Fibroblast of the aortic adventitia (primary cell): ENCODE data around the gene KCNF1. TPM values are rescaled to one million over a fixed set of nuclear protein-coding genes. Genes with fewer than 3 reads are reported as not detected.

Experiments
- DNase-seq: peaks from one replicate; pipeline ENCODE4 v3.0.0-alpha.2; 2010; ENCODE audit warnings: low read depth
- H3K4me3 ChIP-seq: 2 replicates; pipeline ENCODE4 v1.5.1; 2011; ENCODE audit warnings: low read depth, mild to moderate bottlenecking, control low read depth, low read length, moderate library complexity
- total RNA-seq: library from RNA; depleted of rRNA; stranded (reverse); fragments of >200 nt; gene quantifications from 2 replicates; pipeline ENCODE4 v1.2.3, GENCODE V29; 2012; ENCODE audit warnings: low replicate concordance
- TF ChIP-seq, protein P1 (sequence below): IDR thresholded peaks from 2 replicates; pipeline ENCODE4 v1.5.1; 2011; ENCODE audit warnings: mild to moderate bottlenecking, low read length, control low read depth, inconsistent platforms; ENCODE audit not compliant: insufficient read depth

KCNF1 gene
- total RNA-seq, 1 donor: not detected

- TF ChIP-seq, protein P1, sequence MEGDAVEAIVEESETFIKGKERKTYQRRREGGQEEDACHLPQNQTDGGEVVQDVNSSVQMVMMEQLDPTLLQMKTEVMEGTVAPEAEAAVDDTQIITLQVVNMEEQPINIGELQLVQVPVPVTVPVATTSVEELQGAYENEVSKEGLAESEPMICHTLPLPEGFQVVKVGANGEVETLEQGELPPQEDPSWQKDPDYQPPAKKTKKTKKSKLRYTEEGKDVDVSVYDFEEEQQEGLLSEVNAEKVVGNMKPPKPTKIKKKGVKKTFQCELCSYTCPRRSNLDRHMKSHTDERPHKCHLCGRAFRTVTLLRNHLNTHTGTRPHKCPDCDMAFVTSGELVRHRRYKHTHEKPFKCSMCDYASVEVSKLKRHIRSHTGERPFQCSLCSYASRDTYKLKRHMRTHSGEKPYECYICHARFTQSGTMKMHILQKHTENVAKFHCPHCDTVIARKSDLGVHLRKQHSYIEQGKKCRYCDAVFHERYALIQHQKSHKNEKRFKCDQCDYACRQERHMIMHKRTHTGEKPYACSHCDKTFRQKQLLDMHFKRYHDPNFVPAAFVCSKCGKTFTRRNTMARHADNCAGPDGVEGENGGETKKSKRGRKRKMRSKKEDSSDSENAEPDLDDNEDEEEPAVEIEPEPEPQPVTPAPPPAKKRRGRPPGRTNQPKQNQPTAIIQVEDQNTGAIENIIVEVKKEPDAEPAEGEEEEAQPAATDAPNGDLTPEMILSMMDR: no peak
- no peak for DNase-seq
- H3K4me3 ChIP-seq: no peak overlapping the region
Observed at GRCh38 chr2:10865841-10866240, 45.9 kb upstream of the KCNF1 start.

DNA sequence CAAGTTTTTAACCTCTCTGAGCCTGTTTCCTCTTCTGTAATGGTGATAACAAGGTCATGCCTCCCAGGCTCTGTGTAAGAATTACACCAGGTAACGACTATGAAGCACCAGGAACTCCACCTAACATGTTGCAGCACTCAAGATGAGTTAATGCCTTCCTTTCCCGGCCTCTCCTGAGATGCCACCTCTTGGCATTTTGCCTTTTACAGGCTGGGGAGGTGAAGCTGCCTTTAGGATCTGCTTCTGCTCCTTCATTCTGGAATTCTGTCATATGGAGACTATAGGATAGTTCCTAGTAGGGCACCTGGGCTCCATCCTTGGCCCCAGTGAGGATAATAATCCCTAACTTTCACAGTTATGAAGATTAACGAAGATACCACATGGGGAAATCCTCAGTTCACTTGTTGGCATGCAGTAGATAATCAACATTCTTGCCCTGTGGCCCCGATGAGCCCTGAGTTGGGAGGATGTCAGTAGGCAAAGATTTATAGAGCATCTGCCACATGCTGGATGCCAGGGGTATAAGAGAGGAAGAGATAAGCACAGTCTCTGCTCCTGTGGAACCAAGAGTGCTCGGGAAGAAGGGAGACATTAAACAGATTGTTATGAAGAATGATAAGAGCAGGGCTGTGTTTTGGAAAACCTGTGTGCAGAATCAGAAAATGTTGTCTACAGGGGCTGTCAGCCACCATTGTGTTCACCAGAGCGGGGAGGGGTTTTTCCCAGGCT is 43.9 kb upstream of the KCNF1 start:
- TF ChIP-seq, protein P1: no peak
- no peak overlapping the region for H3K4me3 ChIP-seq
- no peak for DNase-seq

- H3K4me3 ChIP-seq: no peak overlapping the region
- peak; percentile 5 for DNase-seq
- TF ChIP-seq, protein P1: no peak
Observed at GRCh38 chr2:10868465-10869314, 43.0 kb upstream of the KCNF1 start.

DNA sequence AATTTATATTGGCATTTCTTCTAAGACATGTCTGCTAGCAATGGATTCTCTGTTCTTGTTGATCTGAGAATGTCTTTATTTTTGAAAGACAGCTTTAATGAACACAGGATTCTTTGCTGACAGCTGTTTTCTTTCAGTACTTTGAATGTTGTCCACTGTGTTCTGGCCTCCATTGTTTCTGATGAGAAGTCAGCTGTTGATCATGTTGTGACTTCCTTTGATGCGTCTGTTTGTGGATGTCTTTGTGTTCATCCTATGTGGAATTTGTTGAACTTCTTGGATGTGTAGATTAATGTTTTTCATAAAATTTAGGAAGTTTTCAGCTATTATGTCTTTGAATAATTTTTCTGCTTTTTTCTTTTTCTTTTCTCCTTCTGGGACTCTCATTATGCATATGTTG is 39.8 kb upstream of the KCNF1 start:
- TF ChIP-seq, protein P1: no peak
- no peak overlapping the region for H3K4me3 ChIP-seq

DNA sequence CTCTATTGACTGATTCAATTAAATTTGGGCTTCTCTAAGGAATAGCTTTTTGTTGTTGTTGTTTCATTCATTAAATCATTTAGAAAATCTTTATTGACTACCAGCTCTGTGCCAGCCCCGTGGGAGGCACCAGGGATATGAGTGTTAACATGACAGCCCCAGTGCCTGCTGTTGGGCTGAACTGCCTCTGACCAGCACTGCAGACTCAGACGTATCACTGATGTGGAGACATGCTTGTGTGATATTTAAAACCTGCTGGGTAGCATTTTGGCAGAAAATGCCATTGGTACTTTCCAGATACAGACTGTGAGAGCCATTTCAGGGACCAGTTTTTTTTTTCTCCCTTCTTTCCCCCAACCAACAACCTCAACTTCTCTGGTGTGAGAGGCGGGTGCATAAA is 38.6 kb upstream of the KCNF1 start:
- no peak for DNase-seq
- H3K4me3 ChIP-seq: no peak overlapping the region
- TF ChIP-seq, protein P1: no peak

More for the DNA sequence above, 39.8 kb upstream of the KCNF1 start:
- DNase-seq: no peak

DNA sequence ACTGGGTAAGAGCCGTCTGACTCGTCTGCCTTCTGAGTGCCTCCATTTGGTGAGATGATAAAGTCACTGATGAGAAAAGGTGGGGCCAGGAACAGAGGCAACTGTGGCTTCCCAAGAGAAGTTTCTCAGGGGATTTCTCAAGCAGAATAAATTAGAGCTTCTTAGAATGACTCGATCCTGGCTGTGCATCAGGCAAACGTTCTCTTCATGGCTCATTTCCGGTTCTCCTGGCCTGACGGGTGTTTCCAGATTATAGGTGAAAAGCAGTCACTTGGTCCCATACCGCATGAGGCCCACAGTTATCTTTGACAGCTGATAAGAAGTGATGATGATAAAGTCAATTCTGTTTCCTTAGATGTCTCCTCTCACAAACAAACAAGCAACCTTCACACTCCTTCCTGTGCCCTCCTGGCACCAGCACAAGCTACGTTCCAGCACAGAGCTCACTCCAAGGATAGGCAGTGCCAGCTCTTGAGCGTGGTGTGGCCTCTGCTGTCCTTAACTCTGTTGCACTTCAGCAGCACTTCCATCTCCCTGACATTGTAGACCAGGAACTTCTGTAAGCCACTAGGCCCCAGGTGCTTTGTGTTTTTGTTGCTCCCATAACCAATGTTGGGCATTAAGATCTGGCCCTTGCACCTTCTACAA is 37.8 kb upstream of the KCNF1 start:
- DNase-seq: peak; percentile 8
- H3K4me3 ChIP-seq: no peak overlapping the region
- TF ChIP-seq, protein P1: no peak
